HepG2 (cell line): ENCODE measurements around the gene TGFBI. TPM values are rescaled to one million over a fixed set of nuclear protein-coding genes. Genes with fewer than 3 reads are reported as not detected.
A peak's percentile ranks its signal among the peaks of the same experiment; 100 is the strongest.

Source experiments
- ATAC-seq: fragments of 200-7000 bp; cut with Tn5 transposase; 3 replicates; pipeline ENCODE4 v1.9.1; 2020; ENCODE audit warnings: mild to moderate bottlenecking, moderate library complexity
- BruUV-seq: library from RNA; stranded (reverse); fragments of 400-500 nt; replicated peaks from 2 replicates; lab custom pipeline; 2021; lab: Mats Ljungman, UMichigan
- CTCF ChIA-PET: fragments of 300-600 bp; formaldehyde crosslinking; extraction: SDS; loops from one replicate; lab custom pipeline; 2021; ENCODE audit warnings: low total read pairs, inconsistent platforms, low intra/inter-chr PET ratio; lab: Yijun Ruan, JAX
- POLR2A ChIA-PET: fragments of 350-600 bp; sonication (Branson Sonifier 250); formaldehyde crosslinking; loops from one replicate; lab custom pipeline; 2020; ENCODE audit warnings: antibody characterized with exemption, inconsistent platforms; lab: Yijun Ruan, JAX
- DNase-seq: peaks from one replicate; pipeline ENCODE4 v3.0.0-alpha.2; 2015; ENCODE audit warnings: low spot score
- FAIRE-seq: peaks from 3 replicates; lab custom pipeline; 2011; peaks lifted over from hg19 to GRCh38; lab: Jason Lieb, UNC
- H2AFZ ChIP-seq: one replicate; pipeline ENCODE4 v1.6.1; 2011; ENCODE audit warnings: low read length, inconsistent platforms
- H3K27ac ChIP-seq: fragments of 300-600 bp; 3 replicates; pipeline ENCODE4 v1.8.0; 2011; ENCODE audit warnings: mixed run types, mild to moderate bottlenecking, mixed read lengths, low read length, inconsistent platforms; ENCODE audit not compliant: insufficient read depth; ENCODE audit errors: extremely low read length
- H3K27me3 ChIP-seq, 2 experiments: fragments of 200-600 bp in 1 of 2; 2 replicates in 1 of 2; 3 replicates in 1 of 2; pipeline versions ENCODE4 v1.6.0 to v1.8.0; 2011; ENCODE audit warnings: low read length in 2 of 2, mild to moderate bottlenecking in 2 of 2, moderate library complexity in 2 of 2, inconsistent platforms in 1 of 2; ENCODE audit not compliant: insufficient read depth in 2 of 2, control insufficient read depth in 1 of 2
- H3K36me3 ChIP-seq, 2 experiments: fragments of 200-600 bp in 1 of 2; replicated peaks in 1 of 2; 2 replicates in 1 of 2; 3 replicates in 1 of 2; pipeline versions ENCODE4 v1.5.1 to v1.8.0; 2011; ENCODE audit warnings: low read length in 2 of 2, inconsistent platforms in 1 of 2; ENCODE audit not compliant: insufficient read depth in 2 of 2, control insufficient read depth in 1 of 2
- H3K4me1 ChIP-seq: 2 replicates; pipeline ENCODE4 v1.5.1; 2012; ENCODE audit warnings: low read length, inconsistent platforms; ENCODE audit not compliant: insufficient read depth
- H3K4me2 ChIP-seq: 2 replicates; pipeline ENCODE4 v1.6.0; 2011; ENCODE audit warnings: low read depth, low read length, inconsistent platforms
- H3K4me3 ChIP-seq, 3 experiments: fragments of 200-600 bp in 1 of 3; sonication (generic), shearing (Covaris generic) in 1 of 3; replicated peaks in 1 of 3; 2 replicates each; pipeline ENCODE4 v1.5.1; 2011 to 2016; ENCODE audit warnings: low read length in 3 of 3, inconsistent platforms in 2 of 3, low read depth in 2 of 3, mild to moderate bottlenecking in 2 of 3, control low read depth in 1 of 3, mixed read lengths in 1 of 3; ENCODE audit not compliant: insufficient read depth in 1 of 3
- H3K79me2 ChIP-seq: one replicate; pipeline ENCODE4 v1.6.1; 2011; ENCODE audit warnings: low read length, inconsistent platforms; ENCODE audit not compliant: insufficient read depth
- H3K9ac ChIP-seq: 2 replicates; pipeline ENCODE4 v1.6.0; 2011; ENCODE audit warnings: mild to moderate bottlenecking, low read depth, low read length, inconsistent platforms; ENCODE audit not compliant: insufficient read depth
- H3K9me3 ChIP-seq: 2 replicates; pipeline ENCODE4 v1.5.1; 2012; ENCODE audit warnings: mild to moderate bottlenecking, low read length
- H4K20me1 ChIP-seq: 2 replicates; pipeline ENCODE4 v1.6.0; 2011; ENCODE audit warnings: inconsistent platforms, mild to moderate bottlenecking, low read length, moderate library complexity; ENCODE audit not compliant: insufficient read depth
- NFATC3 ChIP-seq: sonication (generic); formaldehyde crosslinking; IDR thresholded peaks from 2 replicates; pipeline ENCODE4 v1.5.1; 2020; ENCODE audit warnings: mild to moderate bottlenecking, missing genetic modification reagents
- NR1H2 ChIP-seq: sonication (generic); formaldehyde crosslinking; IDR thresholded peaks from 2 replicates; pipeline ENCODE4 v1.8.1; 2022; ENCODE audit warnings: low read depth, missing genetic modification reagents, borderline replicate concordance
- NR2F1 ChIP-seq, 2 experiments: fragments of 450-650 bp in 1 of 2; formaldehyde crosslinking in 1 of 2; IDR thresholded peaks; 2 replicates each; pipeline versions ENCODE4 v1.5.0 to v1.6.1; 2016 to 2020; ENCODE audit warnings: mild to moderate bottlenecking in 1 of 2, missing compliant biosample characterization in 1 of 2, missing genetic modification reagents in 1 of 2, moderate library complexity in 1 of 2
- ONECUT2 ChIP-seq: sonication (generic); formaldehyde crosslinking; IDR thresholded peaks from 2 replicates; pipeline ENCODE4 v1.4.0; 2020; ENCODE audit warnings: missing genetic modification reagents
- POGZ ChIP-seq: sonication (generic); formaldehyde crosslinking; IDR thresholded peaks from 2 replicates; pipeline ENCODE4 v1.4.0; 2020; ENCODE audit warnings: mild to moderate bottlenecking, missing genetic modification reagents
- RARA ChIP-seq: IDR thresholded peaks from 2 replicates; pipeline ENCODE4 v1.6.1; 2016; ENCODE audit warnings: missing genetic modification reagents, missing compliant biosample characterization
- SAFB2 ChIP-seq: sonication (generic); formaldehyde crosslinking; IDR thresholded peaks from 2 replicates; pipeline ENCODE4 v1.5.1; 2020; ENCODE audit warnings: missing genetic modification reagents, low read depth, mild to moderate bottlenecking, borderline replicate concordance
- ZNF317 ChIP-seq: sonication (generic); formaldehyde crosslinking; IDR thresholded peaks from 2 replicates; pipeline ENCODE4 v1.5.0; 2020; ENCODE audit warnings: mild to moderate bottlenecking, missing genetic modification reagents
- ZNF614 ChIP-seq: IDR thresholded peaks from 2 replicates; pipeline ENCODE4 v1.6.1; 2018; ENCODE audit warnings: missing biosample characterization, missing genetic modification reagents, inconsistent platforms, borderline replicate concordance
- ZSCAN22 ChIP-seq: sonication (generic); formaldehyde crosslinking; IDR thresholded peaks from 2 replicates; pipeline ENCODE4 v1.4.0; 2020; ENCODE audit warnings: mild to moderate bottlenecking, missing genetic modification reagents
- WGBS: methylation state at CpG from one replicate; pipeline ENCODE4 v1.1.6; 2017; ENCODE audit warnings: low lambda C conversion rate; 5-methylcytosine and 5-hydroxymethylcytosine counted together
- in situ Hi-C: cut with HindIII; loops from 2 replicates; pipeline ENCODE4 v1.10.0; 2017; ENCODE audit warnings: low pct_unique_long_range_greater_than_20kb; ENCODE audit not compliant: extremely low pct_ligation_motif_present
- intact Hi-C: fragments of 100-400 bp; cut with micrococcal nuclease; formaldehyde crosslinking; loops from one replicate; pipeline ENCODE4 v1.10.0; 2022; ENCODE audit not compliant: unreplicated experiment
- polyA plus RNA-seq, 8 experiments: library from polyadenylated mRNA; depleted of rRNA in 3 of 8; stranded (reverse) in 7 of 8; unstranded in 1 of 8; fragments of >200 nt; fragmentation: Illumina TruSeq in 4 of 8; extraction: Trizol in 4 of 8; gene quantifications; 2 replicates each; pipeline versions ENCODE4 v1.2.1 to v1.2.3, GENCODE V29; 2011 to 2016; ENCODE audit warnings: low read depth in 4 of 8, missing spikeins in 1 of 8, mixed read lengths in 1 of 8; ENCODE audit not compliant: insufficient read depth in 1 of 8
- total RNA-seq, 5 experiments: library from RNA; depleted of rRNA; stranded (reverse); fragments of >200 nt; fragmentation: Illumina TruSeq; extraction: Trizol; gene quantifications; 2 replicates each; pipeline ENCODE4 v1.2.3, GENCODE V29; 2016; ENCODE audit warnings: low read depth in 1 of 5
- TF ChIP-seq, protein P1 (sequence below): sonication (generic); formaldehyde crosslinking; IDR thresholded peaks from 2 replicates; pipeline ENCODE4 v1.4.0; 2020; ENCODE audit warnings: missing genetic modification reagents
- TF ChIP-seq, protein P2 (sequence below): IDR thresholded peaks from 2 replicates; pipeline ENCODE4 v1.6.1; 2016; ENCODE audit warnings: missing compliant biosample characterization, missing genetic modification reagents, borderline replicate concordance
- TF ChIP-seq, protein P3 (sequence below): IDR thresholded peaks from 2 replicates; pipeline ENCODE4 v1.4.0; 2020; ENCODE audit warnings: mild to moderate bottlenecking, missing genetic modification reagents
- TF ChIP-seq, protein P4 (sequence below): sonication (generic); formaldehyde crosslinking; conservative IDR thresholded peaks from 2 replicates; pipeline ENCODE4 v1.4.0; 2020; ENCODE audit warnings: mild to moderate bottlenecking, missing genetic modification reagents, moderate library complexity

Gene TGFBI
- total and polyA plus RNA-seq, 2 of the 13 experiments (the other 11 are each of a cell fraction or from before 2014, with no cell fraction given), result 275 to 457 TPM

DNA sequence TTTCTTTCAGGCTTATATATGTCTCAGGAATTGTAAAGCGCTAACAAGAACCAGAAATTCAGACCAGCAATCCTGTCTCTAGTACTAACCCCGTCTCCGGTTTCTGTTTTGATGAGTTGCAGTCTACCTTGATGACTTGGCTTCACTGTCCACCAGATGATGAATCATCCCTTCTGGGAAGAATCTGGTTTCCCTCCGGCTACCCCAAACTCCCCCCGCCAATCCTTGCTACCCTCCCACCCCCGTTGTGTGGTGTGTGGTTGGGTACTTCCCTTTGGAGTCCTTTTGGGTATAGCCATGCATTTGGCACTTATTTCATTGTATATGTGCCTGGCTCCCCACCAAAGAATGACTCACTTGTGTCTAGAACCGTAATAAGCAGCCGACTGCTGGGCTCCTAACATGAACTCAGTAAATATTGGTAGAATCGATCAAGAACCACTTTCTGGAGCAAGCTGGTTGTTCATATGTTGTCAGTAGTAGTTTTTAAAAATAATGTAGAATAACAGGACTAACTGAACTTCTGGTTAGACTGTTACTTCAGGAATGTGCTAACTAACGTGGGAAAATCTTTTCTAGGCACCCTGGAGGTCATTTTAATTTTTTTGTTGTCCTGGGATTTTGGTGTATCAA, 8.3 kb upstream of the TGFBI start:
- no peaks in the 10 kb centered on the region for H3K36me3 ChIP-seq
- FAIRE-seq (no peak), DNase-seq (peak; percentile 39), ATAC-seq (peak; percentile 79)
- no peaks in the 10 kb centered on the region for H3K27me3 ChIP-seq
- no TSS peak for BruUV-seq
- H3K9ac ChIP-seq, result no peak overlapping the region
- in situ Hi-C loops (no loop called here), intact Hi-C loops (no loop called here)
- H3K27ac ChIP-seq, result no peak overlapping the region
- no peaks in the 10 kb centered on the region for H3K9me3 ChIP-seq
- H3K4me2 ChIP-seq, result no peak overlapping the region
- no peak overlapping the region for H3K4me3 ChIP-seq
- H2AFZ ChIP-seq, result no peak overlapping the region
- 62% methylated on average over 10 of the region's 10 CpGs for WGBS
- POLR2A ChIA-PET, result interaction anchor here (0.7 to 2.3 kb wide), 4 partner anchors 8 to 49 kb away, joined by 4 to 11 read pairs (median 6); partner anchors contain the start of gene TGFBI
- no peaks in the 10 kb centered on the region for H3K79me2 ChIP-seq
- CTCF ChIA-PET, result no interaction called here
- no peaks in the 10 kb centered on the region for H4K20me1 ChIP-seq
- peaks cover 33% of the 10 kb centered on the region for H3K4me1 ChIP-seq
- TF ChIP-seq ONECUT2 (CRISPR knock-in tag) (0 out of 2 replicates have a peak, but pooled peaks have one; percentile 40), RARA (CRISPR knock-in tag) (peak; percentile 44; the same call in 1 of the 2 replicates), NR2F1 (CRISPR knock-in tag; IDR thresholded peaks at IDR 0.05) (0 out of 4 replicates have a peak, but pooled peaks of 1 of the 2 experiments have one; percentile 14), ZNF317 (CRISPR knock-in tag) (peak; percentile 86), NR1H2 (no peak), POGZ (CRISPR knock-in tag) (0 out of 2 replicates have a peak, but pooled peaks have one; percentile 25), SAFB2 (CRISPR knock-in tag) (no peak), ZSCAN22 (CRISPR knock-in tag) (no peak), NFATC3 (no peak), ZNF614 (CRISPR knock-in tag) (no peak)
- TF ChIP-seq, protein P1, sequence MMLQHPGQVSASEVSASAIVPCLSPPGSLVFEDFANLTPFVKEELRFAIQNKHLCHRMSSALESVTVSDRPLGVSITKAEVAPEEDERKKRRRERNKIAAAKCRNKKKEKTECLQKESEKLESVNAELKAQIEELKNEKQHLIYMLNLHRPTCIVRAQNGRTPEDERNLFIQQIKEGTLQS (CRISPR knock-in tag), result no peak
- TF ChIP-seq, protein P2, sequence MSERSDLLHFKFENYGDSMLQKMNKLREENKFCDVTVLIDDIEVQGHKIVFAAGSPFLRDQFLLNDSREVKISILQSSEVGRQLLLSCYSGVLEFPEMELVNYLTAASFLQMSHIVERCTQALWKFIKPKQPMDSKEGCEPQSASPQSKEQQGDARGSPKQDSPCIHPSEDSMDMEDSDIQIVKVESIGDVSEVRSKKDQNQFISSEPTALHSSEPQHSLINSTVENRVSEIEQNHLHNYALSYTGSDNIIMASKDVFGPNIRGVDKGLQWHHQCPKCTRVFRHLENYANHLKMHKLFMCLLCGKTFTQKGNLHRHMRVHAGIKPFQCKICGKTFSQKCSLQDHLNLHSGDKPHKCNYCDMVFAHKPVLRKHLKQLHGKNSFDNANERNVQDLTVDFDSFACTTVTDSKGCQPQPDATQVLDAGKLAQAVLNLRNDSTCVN (CRISPR knock-in tag), result peak; percentile 96
- TF ChIP-seq, protein P3, sequence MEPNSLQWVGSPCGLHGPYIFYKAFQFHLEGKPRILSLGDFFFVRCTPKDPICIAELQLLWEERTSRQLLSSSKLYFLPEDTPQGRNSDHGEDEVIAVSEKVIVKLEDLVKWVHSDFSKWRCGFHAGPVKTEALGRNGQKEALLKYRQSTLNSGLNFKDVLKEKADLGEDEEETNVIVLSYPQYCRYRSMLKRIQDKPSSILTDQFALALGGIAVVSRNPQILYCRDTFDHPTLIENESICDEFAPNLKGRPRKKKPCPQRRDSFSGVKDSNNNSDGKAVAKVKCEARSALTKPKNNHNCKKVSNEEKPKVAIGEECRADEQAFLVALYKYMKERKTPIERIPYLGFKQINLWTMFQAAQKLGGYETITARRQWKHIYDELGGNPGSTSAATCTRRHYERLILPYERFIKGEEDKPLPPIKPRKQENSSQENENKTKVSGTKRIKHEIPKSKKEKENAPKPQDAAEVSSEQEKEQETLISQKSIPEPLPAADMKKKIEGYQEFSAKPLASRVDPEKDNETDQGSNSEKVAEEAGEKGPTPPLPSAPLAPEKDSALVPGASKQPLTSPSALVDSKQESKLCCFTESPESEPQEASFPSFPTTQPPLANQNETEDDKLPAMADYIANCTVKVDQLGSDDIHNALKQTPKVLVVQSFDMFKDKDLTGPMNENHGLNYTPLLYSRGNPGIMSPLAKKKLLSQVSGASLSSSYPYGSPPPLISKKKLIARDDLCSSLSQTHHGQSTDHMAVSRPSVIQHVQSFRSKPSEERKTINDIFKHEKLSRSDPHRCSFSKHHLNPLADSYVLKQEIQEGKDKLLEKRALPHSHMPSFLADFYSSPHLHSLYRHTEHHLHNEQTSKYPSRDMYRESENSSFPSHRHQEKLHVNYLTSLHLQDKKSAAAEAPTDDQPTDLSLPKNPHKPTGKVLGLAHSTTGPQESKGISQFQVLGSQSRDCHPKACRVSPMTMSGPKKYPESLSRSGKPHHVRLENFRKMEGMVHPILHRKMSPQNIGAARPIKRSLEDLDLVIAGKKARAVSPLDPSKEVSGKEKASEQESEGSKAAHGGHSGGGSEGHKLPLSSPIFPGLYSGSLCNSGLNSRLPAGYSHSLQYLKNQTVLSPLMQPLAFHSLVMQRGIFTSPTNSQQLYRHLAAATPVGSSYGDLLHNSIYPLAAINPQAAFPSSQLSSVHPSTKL, result peak; percentile 21; the same call in 1 of the 2 replicates
- TF ChIP-seq, protein P4, sequence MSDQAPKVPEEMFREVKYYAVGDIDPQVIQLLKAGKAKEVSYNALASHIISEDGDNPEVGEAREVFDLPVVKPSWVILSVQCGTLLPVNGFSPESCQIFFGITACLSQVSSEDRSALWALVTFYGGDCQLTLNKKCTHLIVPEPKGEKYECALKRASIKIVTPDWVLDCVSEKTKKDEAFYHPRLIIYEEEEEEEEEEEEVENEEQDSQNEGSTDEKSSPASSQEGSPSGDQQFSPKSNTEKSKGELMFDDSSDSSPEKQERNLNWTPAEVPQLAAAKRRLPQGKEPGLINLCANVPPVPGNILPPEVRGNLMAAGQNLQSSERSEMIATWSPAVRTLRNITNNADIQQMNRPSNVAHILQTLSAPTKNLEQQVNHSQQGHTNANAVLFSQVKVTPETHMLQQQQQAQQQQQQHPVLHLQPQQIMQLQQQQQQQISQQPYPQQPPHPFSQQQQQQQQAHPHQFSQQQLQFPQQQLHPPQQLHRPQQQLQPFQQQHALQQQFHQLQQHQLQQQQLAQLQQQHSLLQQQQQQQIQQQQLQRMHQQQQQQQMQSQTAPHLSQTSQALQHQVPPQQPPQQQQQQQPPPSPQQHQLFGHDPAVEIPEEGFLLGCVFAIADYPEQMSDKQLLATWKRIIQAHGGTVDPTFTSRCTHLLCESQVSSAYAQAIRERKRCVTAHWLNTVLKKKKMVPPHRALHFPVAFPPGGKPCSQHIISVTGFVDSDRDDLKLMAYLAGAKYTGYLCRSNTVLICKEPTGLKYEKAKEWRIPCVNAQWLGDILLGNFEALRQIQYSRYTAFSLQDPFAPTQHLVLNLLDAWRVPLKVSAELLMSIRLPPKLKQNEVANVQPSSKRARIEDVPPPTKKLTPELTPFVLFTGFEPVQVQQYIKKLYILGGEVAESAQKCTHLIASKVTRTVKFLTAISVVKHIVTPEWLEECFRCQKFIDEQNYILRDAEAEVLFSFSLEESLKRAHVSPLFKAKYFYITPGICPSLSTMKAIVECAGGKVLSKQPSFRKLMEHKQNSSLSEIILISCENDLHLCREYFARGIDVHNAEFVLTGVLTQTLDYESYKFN (CRISPR knock-in tag), result peak; percentile 41; the same call in 1 of the 2 replicates
